Cortex of kidney (tissue), 1 donor: ENCODE data around the gene GABRQ.

Source experiments
- DNase-seq: peaks from one replicate; lab custom pipeline; 2025; lab: John Stamatoyannopoulos, UW

GABRQ gene

GRCh38 chrX:152637649-152638442 is at the start of gene GABRQ:
TSS of gene GABRQ (plus strand) at chrX:152637895. CDS start at chrX:152638203, 308 bp downstream.
- no peak for DNase-seq

- DNase-seq, result no peak
Measured at GRCh38 chrX:152588206-152588605, 49.5 kb upstream of the GABRQ start.

- no peak for DNase-seq
Measured at GRCh38 chrX:152600853-152601633, 36.7 kb upstream of the GABRQ start.

GRCh38 chrX:152601848-152602616 is 35.7 kb upstream of the GABRQ start:
- no peak for DNase-seq

GRCh38 chrX:152614791-152615190 is 22.9 kb upstream of the GABRQ start:
- DNase-seq, result no peak

GRCh38 chrX:152619897-152620296 is 17.8 kb upstream of the GABRQ start:
- no peak for DNase-seq

GRCh38 chrX:152632445-152633097 is 5.1 kb upstream of the GABRQ start:
- no peak for DNase-seq

- DNase-seq, result no peak
Measured at GRCh38 chrX:152635941-152636340, 1.8 kb upstream of the GABRQ start.

GRCh38 chrX:152638443-152638904 is 779 bp downstream of the GABRQ start:
- DNase-seq, result no peak

GRCh38 chrX:152639426-152639825 is 1.7 kb downstream of the GABRQ start:
- no peak for DNase-seq

GRCh38 chrX:152640034-152640818 is 2.5 kb downstream of the GABRQ start:
- no peak for DNase-seq

- DNase-seq, result no peak
Measured at GRCh38 chrX:152641256-152641875, 3.7 kb downstream of the GABRQ start.

GRCh38 chrX:152641996-152642395 is 4.3 kb downstream of the GABRQ start:
- DNase-seq, result no peak

GRCh38 chrX:152642931-152643564 is 5.4 kb downstream of the GABRQ start:
- no peak for DNase-seq

GRCh38 chrX:152646961-152647360 is 9.3 kb downstream of the GABRQ start:
- DNase-seq, result no peak

GRCh38 chrX:152647978-152648377 is 10.3 kb downstream of the GABRQ start:
- DNase-seq, result no peak

- DNase-seq, result no peak
Measured at GRCh38 chrX:152652060-152652459, 14.4 kb downstream of the GABRQ start.

- no peak for DNase-seq
Measured at GRCh38 chrX:152652467-152652866, 14.8 kb downstream of the GABRQ start.

GRCh38 chrX:152656087-152656486 is 18.4 kb downstream of the GABRQ start:
- DNase-seq, result no peak

GRCh38 chrX:152656890-152657289 is 19.2 kb downstream of the GABRQ start:
- DNase-seq, result no peak
